Fibroblast of skin of back (primary cell): Measurements from ENCODE around the gene NCOR2.

ENCODE experiments used
- DNase-seq: peaks from one replicate; pipeline ENCODE4 v3.0.0-alpha.2; 2013

Gene NCOR2

GRCh38 chr12:124559182-124560017, 8.0 kb downstream of the NCOR2 start:
- no peak for DNase-seq

- DNase-seq: no peak
Measured at GRCh38 chr12:124558313-124558712, 9.1 kb downstream of the NCOR2 start.

- no peak for DNase-seq
Measured at GRCh38 chr12:124557518-124558223, 9.7 kb downstream of the NCOR2 start.

GRCh38 chr12:124556896-124557501, 10.4 kb downstream of the NCOR2 start:
- DNase-seq: no peak

GRCh38 chr12:124556074-124556466, 11.3 kb downstream of the NCOR2 start:
- DNase-seq: no peak

- no peak for DNase-seq
Measured at GRCh38 chr12:124555168-124556073, 12.0 kb downstream of the NCOR2 start.

- DNase-seq: no peak
Measured at GRCh38 chr12:124554429-124555029, 12.9 kb downstream of the NCOR2 start.

- no peak for DNase-seq
Measured at GRCh38 chr12:124553862-124554428, 13.5 kb downstream of the NCOR2 start.

- DNase-seq: peak; percentile 40
Measured at GRCh38 chr12:124551268-124552144, 15.9 kb downstream of the NCOR2 start.

- DNase-seq: peak; percentile 25
Measured at GRCh38 chr12:124550123-124551089, 17.0 kb downstream of the NCOR2 start.

- no peak for DNase-seq
Measured at GRCh38 chr12:124549629-124550028, 17.8 kb downstream of the NCOR2 start.

GRCh38 chr12:124548854-124549378, 18.5 kb downstream of the NCOR2 start:
- DNase-seq: peak; percentile 61

GRCh38 chr12:124547626-124548025, 19.8 kb downstream of the NCOR2 start:
- no peak for DNase-seq

- no peak for DNase-seq
Measured at GRCh38 chr12:124545508-124546418, 21.6 kb downstream of the NCOR2 start.

GRCh38 chr12:124544983-124545382, 22.4 kb downstream of the NCOR2 start:
- no peak for DNase-seq

- no peak for DNase-seq
Measured at GRCh38 chr12:124544311-124544970, 23.0 kb downstream of the NCOR2 start.

- peak; percentile 54 for DNase-seq
Measured at GRCh38 chr12:124543590-124544310, 23.7 kb downstream of the NCOR2 start.
